LNCaP clone FGC (cell line): ENCODE measurements around the gene PTPRE.
"Not testable (repeated sequence)": the region's sequence is repeated elsewhere in the genome, so short reads cannot be mapped to it uniquely, and the experiment has no call there.

ENCODE experiments used
- DNase-seq: peaks from one replicate; pipeline ENCODE4 v3.0.0-alpha.2; 2011; ENCODE audit warnings: low read depth
- H3K4me3 ChIP-seq: 2 replicates; pipeline ENCODE4 v1.5.1; 2011; ENCODE audit warnings: mild to moderate bottlenecking, low read depth, low read length, control low read depth
- CTCF ChIP-seq: IDR thresholded peaks from 2 replicates; pipeline ENCODE4 v1.5.1; 2012; ENCODE audit warnings: mild to moderate bottlenecking; ENCODE audit not compliant: control insufficient read depth, insufficient read depth; ENCODE audit errors: extremely low read depth

PTPRE gene

DNA sequence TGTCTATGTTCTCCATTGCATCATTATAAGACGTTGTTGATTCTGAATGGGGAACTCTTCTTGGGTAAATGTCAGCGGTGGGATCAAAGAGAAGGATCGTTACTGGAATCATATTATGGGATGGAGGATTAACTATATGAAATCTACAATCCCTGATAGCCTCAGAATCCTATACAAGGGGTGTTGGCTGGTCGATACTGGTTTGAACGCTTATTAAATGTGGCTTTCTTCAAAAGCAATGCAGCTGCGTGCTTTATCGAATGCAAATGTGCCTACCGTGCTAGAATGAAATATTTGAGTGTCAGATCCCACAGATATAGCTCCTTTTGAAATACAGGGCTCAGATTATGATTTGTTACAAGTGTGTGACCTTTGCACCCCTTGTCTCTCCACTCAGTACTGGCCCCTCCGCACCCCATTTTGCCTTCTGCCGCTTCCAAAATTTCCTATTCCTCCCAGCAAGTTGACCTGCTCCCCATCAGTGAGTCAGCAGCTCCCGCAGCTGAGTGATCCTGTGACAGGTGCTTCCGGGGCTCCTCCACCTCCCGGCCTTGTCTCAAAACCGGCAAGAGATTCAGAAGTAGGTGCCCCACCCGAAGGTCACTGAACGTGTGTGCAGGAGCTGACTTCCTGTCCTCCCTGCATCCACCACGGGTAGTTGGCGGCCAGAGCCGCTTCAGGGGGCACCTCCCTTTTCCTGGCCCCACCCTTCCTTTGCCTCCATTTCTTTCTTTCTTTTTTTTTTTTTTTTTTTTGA is 76.6 kb downstream of the PTPRE start:
- H3K4me3 ChIP-seq: no peak overlapping the region
- DNase-seq: no peak
- no peak for TF ChIP-seq CTCF

- DNase-seq: no peak
- H3K4me3 ChIP-seq: no peak overlapping the region
- TF ChIP-seq CTCF: no peak
These were observed 78.0 kb downstream of the PTPRE start for GRCh38 chr10:127984945-127985344.

- H3K4me3 ChIP-seq: no peak overlapping the region
- DNase-seq: no peak
- no peak for TF ChIP-seq CTCF
These were observed 79.9 kb downstream of the PTPRE start for GRCh38 chr10:127986531-127987466.

GRCh38 chr10:127987467-127988380 is 80.8 kb downstream of the PTPRE start:
- DNase-seq: no peak
- no peak for TF ChIP-seq CTCF

GRCh38 chr10:127989481-127990012 is 82.6 kb downstream of the PTPRE start:
- no peak overlapping the region for H3K4me3 ChIP-seq
- TF ChIP-seq CTCF: no peak
- DNase-seq: peak; percentile 53

More at GRCh38 chr10:127987467-127988380, 80.8 kb downstream of the PTPRE start:
- no peak overlapping the region for H3K4me3 ChIP-seq

GRCh38 chr10:127990132-127990788 is 83.4 kb downstream of the PTPRE start:
- DNase-seq, H3K4me3 ChIP-seq: not testable (repeated sequence)
